Osteoblast (primary cell): ENCODE results near the gene NGEF. TPM values are rescaled to one million over a fixed set of nuclear protein-coding genes. Genes with fewer than 3 reads are reported as not detected.

ENCODE experiments used
- DNase-seq: peaks from one replicate; pipeline ENCODE4 v3.0.0; 2011; ENCODE audit warnings: low spot score, mixed read lengths; ENCODE audit not compliant: insufficient read length; ENCODE audit errors: missing footprints
- H2AFZ ChIP-seq: 2 replicates; pipeline ENCODE4 v1.6.0; 2011; ENCODE audit warnings: mild to moderate bottlenecking, low read length
- H3K27ac ChIP-seq: 2 replicates; pipeline ENCODE4 v1.5.1; 2011; ENCODE audit warnings: mild to moderate bottlenecking, low read depth, low read length, moderate library complexity
- H3K27me3 ChIP-seq: 2 replicates; pipeline ENCODE4 v1.6.0; 2012; ENCODE audit warnings: mild to moderate bottlenecking, control low read depth, inconsistent platforms, low read length, moderate library complexity; ENCODE audit not compliant: insufficient read depth
- H3K36me3 ChIP-seq: 2 replicates; pipeline ENCODE4 v1.5.1; 2011; ENCODE audit warnings: mild to moderate bottlenecking, low read length, control low read depth, moderate library complexity; ENCODE audit not compliant: insufficient read depth
- H3K4me1 ChIP-seq: 2 replicates; pipeline ENCODE4 v1.5.1; 2011; ENCODE audit warnings: mild to moderate bottlenecking, low read length, control low read depth, moderate library complexity; ENCODE audit not compliant: insufficient read depth
- H3K4me2 ChIP-seq: 2 replicates; pipeline ENCODE4 v1.6.0; 2011; ENCODE audit warnings: mild to moderate bottlenecking, low read length; ENCODE audit not compliant: insufficient read depth
- H3K4me3 ChIP-seq: fragments of 200-600 bp; sonication (generic); 3 replicates; pipeline ENCODE4 v1.5.1; 2012; ENCODE audit warnings: mild to moderate bottlenecking, low read length, inconsistent platforms; ENCODE audit not compliant: insufficient read depth
- H3K79me2 ChIP-seq: 2 replicates; pipeline ENCODE4 v1.6.0; 2012; ENCODE audit warnings: mild to moderate bottlenecking, low read length, control low read depth, inconsistent platforms; ENCODE audit not compliant: insufficient read depth
- H3K9me3 ChIP-seq: 2 replicates; pipeline ENCODE4 v1.5.1; 2011; ENCODE audit warnings: low read depth, low read length, control low read depth
- H4K20me1 ChIP-seq: 2 replicates; pipeline ENCODE4 v1.6.0; 2012; ENCODE audit warnings: mild to moderate bottlenecking, low read length, control low read depth; ENCODE audit not compliant: insufficient read depth
- total RNA-seq: library from RNA; depleted of rRNA; stranded (reverse); fragments of >200 nt; gene quantifications from 2 replicates; pipeline ENCODE4 v1.2.3, GENCODE V29; 2012
- TF ChIP-seq, protein P1 (sequence below): IDR thresholded peaks from 2 replicates; pipeline ENCODE4 v1.5.1; 2011; ENCODE audit warnings: mild to moderate bottlenecking, low read depth, low read length, moderate library complexity; ENCODE audit errors: extremely low read depth

Gene NGEF
- total RNA-seq, 1 donor, result not detected

DNA sequence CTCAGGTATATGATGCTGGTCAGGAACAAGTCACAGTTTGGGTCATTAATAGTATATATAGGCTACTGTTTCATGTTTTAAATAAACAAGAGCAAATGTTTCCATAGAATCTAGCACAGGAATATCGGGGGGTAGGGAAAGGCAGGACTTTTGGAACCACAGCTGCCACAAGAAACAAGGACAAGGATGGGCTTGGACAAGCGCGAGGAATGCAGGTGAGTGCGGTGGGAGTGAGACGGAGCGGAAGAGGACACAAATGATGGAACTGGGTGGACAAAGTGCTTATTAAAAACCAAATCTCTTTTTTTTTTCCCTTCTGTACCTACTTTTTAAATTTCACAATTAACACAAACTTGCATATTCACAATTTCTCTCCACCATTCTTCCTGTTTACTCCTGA is 93.9 kb downstream of the NGEF start:
- no peak overlapping the region for H3K4me2 ChIP-seq
- no peak overlapping the region for H2AFZ ChIP-seq
- H3K9me3 ChIP-seq, result no peaks in the 10 kb centered on the region
- no peaks in the 10 kb centered on the region for H3K79me2 ChIP-seq
- no peak overlapping the region for H3K27ac ChIP-seq
- TF ChIP-seq, protein P1, sequence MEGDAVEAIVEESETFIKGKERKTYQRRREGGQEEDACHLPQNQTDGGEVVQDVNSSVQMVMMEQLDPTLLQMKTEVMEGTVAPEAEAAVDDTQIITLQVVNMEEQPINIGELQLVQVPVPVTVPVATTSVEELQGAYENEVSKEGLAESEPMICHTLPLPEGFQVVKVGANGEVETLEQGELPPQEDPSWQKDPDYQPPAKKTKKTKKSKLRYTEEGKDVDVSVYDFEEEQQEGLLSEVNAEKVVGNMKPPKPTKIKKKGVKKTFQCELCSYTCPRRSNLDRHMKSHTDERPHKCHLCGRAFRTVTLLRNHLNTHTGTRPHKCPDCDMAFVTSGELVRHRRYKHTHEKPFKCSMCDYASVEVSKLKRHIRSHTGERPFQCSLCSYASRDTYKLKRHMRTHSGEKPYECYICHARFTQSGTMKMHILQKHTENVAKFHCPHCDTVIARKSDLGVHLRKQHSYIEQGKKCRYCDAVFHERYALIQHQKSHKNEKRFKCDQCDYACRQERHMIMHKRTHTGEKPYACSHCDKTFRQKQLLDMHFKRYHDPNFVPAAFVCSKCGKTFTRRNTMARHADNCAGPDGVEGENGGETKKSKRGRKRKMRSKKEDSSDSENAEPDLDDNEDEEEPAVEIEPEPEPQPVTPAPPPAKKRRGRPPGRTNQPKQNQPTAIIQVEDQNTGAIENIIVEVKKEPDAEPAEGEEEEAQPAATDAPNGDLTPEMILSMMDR, result no peak
- H3K27me3 ChIP-seq, result no peaks in the 10 kb centered on the region
- H3K36me3 ChIP-seq, result no peaks in the 10 kb centered on the region
- H3K4me3 ChIP-seq, result no peak overlapping the region
- H3K4me1 ChIP-seq, result no peaks in the 10 kb centered on the region
- no peaks in the 10 kb centered on the region for H4K20me1 ChIP-seq
- DNase-seq, result no peak

DNA sequence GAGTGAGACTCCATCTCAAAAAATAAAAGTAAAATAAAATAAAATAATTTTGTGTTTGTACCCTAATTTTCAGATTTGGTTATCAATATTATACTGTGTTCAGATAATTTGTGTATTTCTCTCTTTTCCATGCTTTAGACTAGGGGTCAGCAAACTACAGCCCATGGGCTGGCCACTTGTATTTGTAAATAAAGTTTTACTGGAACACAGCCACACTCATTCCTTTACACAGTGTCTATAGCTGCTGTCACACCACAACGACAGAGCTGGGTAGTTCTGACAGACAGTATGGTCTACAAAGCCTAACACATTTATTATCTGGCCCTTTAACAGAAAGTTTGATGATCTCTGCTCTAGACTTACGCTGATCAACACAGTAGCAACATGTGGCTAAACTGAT is 99.2 kb downstream of the NGEF start:
- no peak for DNase-seq
- H3K27ac ChIP-seq, result no peak overlapping the region
- H4K20me1 ChIP-seq, result no peaks in the 10 kb centered on the region
- H3K79me2 ChIP-seq, result no peaks in the 10 kb centered on the region
- no peaks in the 10 kb centered on the region for H3K4me1 ChIP-seq
- no peaks in the 10 kb centered on the region for H3K27me3 ChIP-seq
- no peak overlapping the region for H2AFZ ChIP-seq
- H3K9me3 ChIP-seq, result no peaks in the 10 kb centered on the region
- no peak overlapping the region for H3K4me3 ChIP-seq
- H3K36me3 ChIP-seq, result no peaks in the 10 kb centered on the region
- TF ChIP-seq, protein P1, result no peak
- H3K4me2 ChIP-seq, result no peak overlapping the region

DNA sequence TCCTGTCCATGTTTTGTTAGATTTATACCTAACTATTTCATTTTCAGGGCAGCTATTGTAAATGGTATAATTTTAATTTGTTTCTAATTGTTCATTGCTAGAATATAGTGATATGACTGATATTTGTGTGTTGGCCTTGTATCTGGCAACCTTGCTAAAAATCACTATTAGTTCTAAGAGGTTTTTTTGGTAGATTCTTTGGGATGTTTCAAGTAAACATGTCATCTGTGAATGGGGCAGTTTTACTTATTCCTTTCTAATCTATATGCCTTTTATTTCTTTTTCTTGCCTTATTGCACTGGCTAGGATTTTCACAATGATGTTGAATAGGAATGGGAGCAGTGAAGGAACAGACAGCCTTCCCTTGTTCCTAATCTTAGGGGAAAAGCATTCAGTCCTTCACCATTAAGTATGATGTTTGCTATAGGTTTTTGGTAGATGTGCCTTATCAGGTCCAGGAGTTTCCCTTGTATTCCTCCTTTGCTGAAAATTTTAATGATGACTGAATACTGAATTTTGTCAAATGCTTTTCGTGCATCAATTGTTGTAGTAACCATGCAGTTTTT is 101.3 kb downstream of the NGEF start:
- no peak overlapping the region for H2AFZ ChIP-seq
- H3K79me2 ChIP-seq, result no peaks in the 10 kb centered on the region
- H3K4me3 ChIP-seq, result no peak overlapping the region
- no peaks in the 10 kb centered on the region for H3K9me3 ChIP-seq
- H3K36me3 ChIP-seq, result no peaks in the 10 kb centered on the region
- TF ChIP-seq, protein P1, result no peak
- DNase-seq, result no peak
- H3K27ac ChIP-seq, result no peak overlapping the region
- H3K4me1 ChIP-seq, result no peaks in the 10 kb centered on the region
- no peaks in the 10 kb centered on the region for H4K20me1 ChIP-seq
- H3K27me3 ChIP-seq, result no peaks in the 10 kb centered on the region
- no peak overlapping the region for H3K4me2 ChIP-seq

DNA sequence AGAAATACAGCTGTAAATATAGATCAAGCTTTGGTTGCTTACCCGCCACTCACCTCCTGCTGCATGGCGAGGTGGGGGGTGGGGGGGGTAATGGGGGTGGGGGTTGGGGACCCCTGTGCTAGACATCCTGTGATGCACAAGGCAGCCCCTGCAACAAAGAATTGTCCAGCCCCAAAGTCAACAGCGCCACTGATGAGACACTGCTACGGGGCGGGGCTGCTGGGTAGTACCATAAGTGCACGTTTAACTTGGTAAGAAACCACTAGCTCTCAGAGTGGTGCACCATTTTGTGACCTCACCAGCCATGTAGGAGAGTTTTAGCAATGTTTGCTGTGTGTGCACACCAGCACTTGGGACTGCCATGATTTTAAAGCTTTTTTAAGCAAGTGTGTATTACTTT is 102.7 kb downstream of the NGEF start:
- Histone ChIP-seq H3K36me3 (no peaks in the 10 kb centered on the region), H4K20me1 (no peaks in the 10 kb centered on the region), H3K27me3 (no peaks in the 10 kb centered on the region), H3K4me2 (no peak overlapping the region), H3K4me3 (no peak overlapping the region), H3K27ac (no peak overlapping the region), H3K79me2 (no peaks in the 10 kb centered on the region), H3K4me1 (no peaks in the 10 kb centered on the region), H3K9me3 (no peaks in the 10 kb centered on the region), H2AFZ (no peak overlapping the region)
- TF ChIP-seq, protein P1, result no peak
- no peak for DNase-seq
